B cell (primary cell): Measurements from ENCODE around the gene MVK. TPM values are rescaled to one million over a fixed set of nuclear protein-coding genes. Genes with fewer than 3 reads are reported as not detected.

Experiments
- ATAC-seq: fragments of 200-7000 bp; cut with Tn5 transposase; one replicate; pipeline ENCODE4 v1.10.0; 2021; ENCODE audit warnings: low read depth, mild to moderate bottlenecking, moderate number of reproducible peaks, moderate library complexity
- CTCF ChIA-PET: fragments of 350-600 bp; sonication (Branson Sonifier 250); formaldehyde crosslinking; loops from one replicate; lab custom pipeline; 2021; ENCODE audit warnings: antibody characterized with exemption, inconsistent platforms; lab: Charles Lee
- POLR2A ChIA-PET: fragments of 350-600 bp; sonication (Branson Sonifier 250); formaldehyde crosslinking; loops from one replicate; lab custom pipeline; 2021; ENCODE audit warnings: antibody characterized with exemption; lab: Charles Lee
- DNase-seq: peaks from one replicate; pipeline ENCODE4 v3.0.0; 2013
- H2AFZ ChIP-seq: 2 replicates; pipeline ENCODE4 v1.6.1; 2012; ENCODE audit warnings: mild to moderate bottlenecking, low read depth, low read length; ENCODE audit not compliant: insufficient read depth, poor library complexity, severe bottlenecking
- H3K27ac ChIP-seq, 2 donors: 1 replicate in 1 of 2; 2 replicates in 1 of 2; pipeline ENCODE4 v1.5.1; 2012 to 2013; ENCODE audit warnings: low read length in 2 of 2, mild to moderate bottlenecking in 2 of 2, moderate library complexity in 1 of 2
- H3K27me3 ChIP-seq, 4 experiments: fragments of 200-600 bp in 1 of 4; sonication (generic) in 1 of 4; replicated peaks in 1 of 4; 1 replicate in 2 of 4; 2 replicates in 2 of 4; pipeline versions ENCODE4 v1.6.1 to v1.7.0; 2013 to 2016; ENCODE audit warnings: low read length in 3 of 4, mild to moderate bottlenecking in 2 of 4, mixed read lengths in 1 of 4, moderate library complexity in 1 of 4; ENCODE audit not compliant: insufficient read depth in 4 of 4, control insufficient read depth in 3 of 4; ENCODE audit errors: control extremely low read depth in 1 of 4
- H3K36me3 ChIP-seq, 2 experiments: replicated peaks in 1 of 2; 1 replicate in 1 of 2; 2 replicates in 1 of 2; pipeline versions ENCODE4 v1.6.1 to v1.7.1; 2013; ENCODE audit warnings: low read length in 1 of 2; ENCODE audit not compliant: insufficient read depth in 2 of 2, control insufficient read depth in 1 of 2; ENCODE audit errors: control extremely low read depth in 1 of 2, extremely low read depth in 1 of 2
- H3K4me1 ChIP-seq, 2 donors: fragments of 200-600 bp in 1 of 2; sonication (generic) in 1 of 2; 1 replicate in 1 of 2; 2 replicates in 1 of 2; pipeline versions ENCODE4 v1.5.1 to v1.6.1; 2013 to 2017; ENCODE audit warnings: low read length in 2 of 2; ENCODE audit not compliant: control insufficient read depth in 2 of 2, insufficient read depth in 2 of 2
- H3K4me2 ChIP-seq: replicated peaks from 2 replicates; pipeline ENCODE3; 2012; ENCODE audit warnings: mild to moderate bottlenecking, low read depth, low read length; ENCODE audit not compliant: poor library complexity, severe bottlenecking
- H3K4me3 ChIP-seq, 5 experiments: fragments of 200-600 bp in 1 of 5; sonication (generic) in 1 of 5; 1 replicate in 3 of 5; 2 replicates in 2 of 5; pipeline versions ENCODE4 v1.5.1 to v1.7.0; 2011 to 2016; ENCODE audit warnings: low read length in 4 of 5, mild to moderate bottlenecking in 4 of 5, low read depth in 2 of 5, control low read depth in 1 of 5, moderate library complexity in 1 of 5; ENCODE audit not compliant: insufficient read depth in 1 of 5; ENCODE audit errors: control extremely low read depth in 1 of 5, extremely low read depth in 1 of 5
- H3K79me2 ChIP-seq: fragments of 200-600 bp; sonication (generic); one replicate; pipeline ENCODE4 v1.6.0; 2016; ENCODE audit warnings: low read length; ENCODE audit not compliant: control insufficient read depth, insufficient read depth
- H3K9ac ChIP-seq: fragments of 200-600 bp; sonication (generic); 2 replicates; pipeline ENCODE4 v1.6.1; 2017; ENCODE audit warnings: mild to moderate bottlenecking, low read length, moderate library complexity
- H3K9me3 ChIP-seq, 3 donors: one replicate each; pipeline versions ENCODE4 v1.6.1 to v1.7.1; 2013; ENCODE audit warnings: low read length in 2 of 3; ENCODE audit not compliant: control insufficient read depth in 2 of 3, insufficient read depth in 1 of 3; ENCODE audit errors: control extremely low read depth in 1 of 3
- H4K20me1 ChIP-seq: 2 replicates; pipeline ENCODE4 v1.6.0; 2012; ENCODE audit warnings: mild to moderate bottlenecking, low read length; ENCODE audit not compliant: insufficient read depth, control insufficient read depth, poor library complexity, severe bottlenecking
- H3K27ac Mint-ChIP-seq: one replicate; pipeline ENCODE4 v1.8.0; 2021; ENCODE audit warnings: mixed read lengths
- H3K27me3 Mint-ChIP-seq: one replicate; pipeline ENCODE4 v1.8.0; 2021; ENCODE audit warnings: mixed read lengths
- H3K4me1 Mint-ChIP-seq: one replicate; pipeline ENCODE4 v1.8.0; 2021; ENCODE audit warnings: mixed read lengths
- H3K4me3 Mint-ChIP-seq: one replicate; pipeline ENCODE4 v1.8.0; 2021; ENCODE audit warnings: mixed read lengths
- H3K9me3 Mint-ChIP-seq: one replicate; pipeline ENCODE4 v1.8.0; 2022; ENCODE audit warnings: mixed read lengths; ENCODE audit not compliant: insufficient read depth
- EZH2 ChIP-seq: IDR thresholded peaks from 2 replicates; pipeline ENCODE4 v1.6.1; 2012; ENCODE audit warnings: borderline replicate concordance, low read depth, mild to moderate bottlenecking, moderate library complexity, low read length; ENCODE audit not compliant: insufficient read depth, poor library complexity, severe bottlenecking
- WGBS: methylation state at CpG from one replicate; pipeline ENCODE4 v1.1.5; 2013; ENCODE audit warnings: missing lambda C conversion rate; ENCODE audit not compliant: insufficient coverage; 5-methylcytosine and 5-hydroxymethylcytosine counted together
- intact Hi-C: fragments of 100-400 bp; cut with micrococcal nuclease; formaldehyde crosslinking; loops from one replicate; pipeline ENCODE4 v1.10.0; 2022
- polyA plus RNA-seq: library from polyadenylated mRNA; depleted of rRNA; stranded (reverse); fragments of >200 nt; gene quantifications from 2 replicates; pipeline ENCODE4 v1.2.3, GENCODE V29; 2012
- total RNA-seq, 2 donors: library from RNA; stranded (reverse); fragments of 120-200 nt in 1 of 2; gene quantifications; 1 replicate in 1 of 2; 2 replicates in 1 of 2; pipeline versions ENCODE4 v1.2.3 to v1.2.4, GENCODE V29; 2013 to 2022
- TF ChIP-seq, protein P1 (sequence below): fragments of 200-600 bp; IDR thresholded peaks from one replicate; pipeline ENCODE4 v1.8.0; 2022; ENCODE audit warnings: antibody characterized with exemption, mild to moderate bottlenecking

Gene MVK
- total and polyA plus RNA-seq, 2 donors (not counting 1 experiment from before 2014, with no cell fraction given), result 12.1 to 12.5 TPM

DNA sequence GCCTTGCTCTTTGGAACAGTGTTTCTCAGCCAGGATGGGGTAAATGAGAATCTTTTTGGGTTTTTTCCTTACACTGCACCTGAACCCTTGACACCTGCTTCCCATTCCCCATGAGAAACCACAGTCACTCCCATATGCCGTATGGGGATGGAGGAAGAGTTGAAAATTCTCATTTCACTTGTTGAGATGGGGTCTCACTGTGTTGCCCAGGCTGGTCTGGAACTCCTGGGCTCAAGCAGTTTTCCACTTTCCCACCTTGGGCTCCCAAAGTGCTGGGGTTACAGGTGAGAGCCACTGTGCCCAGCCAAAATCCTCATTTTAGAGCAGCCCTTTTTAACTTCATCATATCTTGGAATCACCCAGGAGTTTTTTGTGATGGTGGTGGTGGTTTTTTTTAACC is 3.7 kb downstream of the MVK start:
- no peak overlapping the region for H3K9ac ChIP-seq
- H2AFZ ChIP-seq, result no peak overlapping the region
- no peak overlapping the region for H3K27ac Mint-ChIP-seq
- ATAC-seq, result no peak
- H3K36me3 ChIP-seq, result peaks cover 0 to 32% of the 10 kb centered on the region in 2 experiments
- peaks cover 8% of the 10 kb centered on the region for H3K79me2 ChIP-seq
- H3K9me3 ChIP-seq, result no peaks in the 10 kb centered on the region
- POLR2A ChIA-PET, result no interaction called here
- H3K4me3 Mint-ChIP-seq, result no peak overlapping the region
- WGBS, result no CpG with 5 or more reads among the region's 1 CpG
- no peaks in the 10 kb centered on the region for H3K27me3 Mint-ChIP-seq
- TF ChIP-seq EZH2, result no peak
- TF ChIP-seq, protein P1, sequence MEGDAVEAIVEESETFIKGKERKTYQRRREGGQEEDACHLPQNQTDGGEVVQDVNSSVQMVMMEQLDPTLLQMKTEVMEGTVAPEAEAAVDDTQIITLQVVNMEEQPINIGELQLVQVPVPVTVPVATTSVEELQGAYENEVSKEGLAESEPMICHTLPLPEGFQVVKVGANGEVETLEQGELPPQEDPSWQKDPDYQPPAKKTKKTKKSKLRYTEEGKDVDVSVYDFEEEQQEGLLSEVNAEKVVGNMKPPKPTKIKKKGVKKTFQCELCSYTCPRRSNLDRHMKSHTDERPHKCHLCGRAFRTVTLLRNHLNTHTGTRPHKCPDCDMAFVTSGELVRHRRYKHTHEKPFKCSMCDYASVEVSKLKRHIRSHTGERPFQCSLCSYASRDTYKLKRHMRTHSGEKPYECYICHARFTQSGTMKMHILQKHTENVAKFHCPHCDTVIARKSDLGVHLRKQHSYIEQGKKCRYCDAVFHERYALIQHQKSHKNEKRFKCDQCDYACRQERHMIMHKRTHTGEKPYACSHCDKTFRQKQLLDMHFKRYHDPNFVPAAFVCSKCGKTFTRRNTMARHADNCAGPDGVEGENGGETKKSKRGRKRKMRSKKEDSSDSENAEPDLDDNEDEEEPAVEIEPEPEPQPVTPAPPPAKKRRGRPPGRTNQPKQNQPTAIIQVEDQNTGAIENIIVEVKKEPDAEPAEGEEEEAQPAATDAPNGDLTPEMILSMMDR, result no peak
- no peak for DNase-seq
- H3K9me3 Mint-ChIP-seq, result no peaks in the 10 kb centered on the region
- H4K20me1 ChIP-seq, result no peaks in the 10 kb centered on the region
- intact Hi-C loops, result no loop called here
- H3K4me2 ChIP-seq, result no peak overlapping the region
- peaks cover 25% of the 10 kb centered on the region for H3K4me1 Mint-ChIP-seq
- H3K27me3 ChIP-seq, result no peaks in the 10 kb centered on the region
- H3K27ac ChIP-seq, result no peak overlapping the region
- CTCF ChIA-PET, result interaction anchor here (0.7 kb wide), 1 partner anchor 17 kb away, joined by 4 read pairs; no protein-coding TSS in a partner anchor
- H3K4me1 ChIP-seq, result peaks cover 14 to 21% of the 10 kb centered on the region in 2 donors
- H3K4me3 ChIP-seq, result no peak overlapping the region

DNA sequence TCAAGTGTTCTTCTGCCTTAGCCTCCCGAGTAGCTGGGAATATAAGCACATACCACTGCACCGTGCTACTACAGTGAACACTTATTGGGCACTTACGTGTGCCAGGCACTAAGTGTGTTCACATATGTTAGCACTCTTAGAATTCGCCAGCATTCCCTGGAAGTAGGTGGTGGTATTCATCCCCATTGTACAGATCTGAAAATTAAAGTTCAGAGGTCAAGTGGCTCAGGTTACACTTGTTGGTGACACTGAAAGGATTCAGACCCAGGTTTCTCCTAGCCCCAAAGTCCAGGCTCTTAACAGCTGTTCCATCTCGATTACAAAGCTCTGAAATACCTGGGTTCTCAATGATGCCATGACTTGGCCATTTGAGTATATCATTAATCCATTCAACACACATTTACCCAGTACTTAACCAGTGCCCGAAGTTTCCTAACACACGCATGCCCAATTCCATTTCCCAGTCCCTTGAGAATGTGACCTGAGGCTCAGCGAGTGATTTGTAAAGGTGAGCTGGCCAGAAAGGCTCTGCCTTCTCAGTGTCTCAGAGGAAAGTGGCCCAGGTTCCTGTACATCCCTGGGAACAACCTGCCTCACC is 4.8 kb downstream of the MVK start:
- Histone ChIP-seq H2AFZ (no peak overlapping the region), H3K4me3 (no peak overlapping the region), H3K4me2 (no peak overlapping the region), H3K27me3 (no peaks in the 10 kb centered on the region), H3K27ac (no peak overlapping the region), H3K9me3 (no peaks in the 10 kb centered on the region), H4K20me1 (no peaks in the 10 kb centered on the region), H3K36me3 (peaks cover 0 to 32% of the 10 kb centered on the region in 2 experiments), H3K9ac (no peak overlapping the region), H3K79me2 (peaks cover 6% of the 10 kb centered on the region), H3K4me1 (peaks cover 8 to 12% of the 10 kb centered on the region in 2 donors)
- Mint-ChIP-seq H3K9me3 (no peaks in the 10 kb centered on the region), H3K4me1 (peaks cover 15% of the 10 kb centered on the region), H3K27ac (no peak overlapping the region), H3K27me3 (no peaks in the 10 kb centered on the region), H3K4me3 (no peak overlapping the region)
- DNase-seq, result no peak
- ChIA-PET POLR2A (no interaction called here), CTCF (interaction anchor here (0.7 kb wide), 1 partner anchor 18 kb away, joined by 4 read pairs; no protein-coding TSS in a partner anchor)
- ATAC-seq, result no peak
- 96% methylated on average over 4 of the region's 8 CpGs for WGBS
- intact Hi-C loops, result no loop called here
- no peak for TF ChIP-seq EZH2
- TF ChIP-seq, protein P1, result no peak
